Muscle of leg (tissue), 16 donors: ENCODE data around the gene MAPK13. TPM values are rescaled to one million over a fixed set of nuclear protein-coding genes. Genes with fewer than 3 reads are reported as not detected.
"Not testable (repeated sequence)": the region's sequence is repeated elsewhere in the genome, so short reads cannot be mapped to it uniquely, and the experiment has no call there.

Experiments
- DNase-seq: peaks from one replicate; pipeline ENCODE4 v3.0.0; 2013
- H3K27ac ChIP-seq: one replicate; pipeline ENCODE4 v1.5.1; 2013; ENCODE audit warnings: mild to moderate bottlenecking, low read length, control low read depth
- H3K27me3 ChIP-seq: one replicate; pipeline ENCODE4 v1.6.1; 2013; ENCODE audit warnings: low read length; ENCODE audit not compliant: control insufficient read depth, insufficient read depth
- H3K36me3 ChIP-seq: one replicate; pipeline ENCODE4 v1.6.1; 2013; ENCODE audit warnings: low read length; ENCODE audit not compliant: control insufficient read depth, insufficient read depth
- H3K4me1 ChIP-seq: one replicate; pipeline ENCODE4 v1.6.1; 2013; ENCODE audit warnings: low read length; ENCODE audit not compliant: control insufficient read depth, insufficient read depth
- H3K4me3 ChIP-seq: one replicate; pipeline ENCODE4 v1.5.1; 2013; ENCODE audit warnings: low read length, control low read depth
- H3K9me3 ChIP-seq: replicated peaks from 2 replicates; pipeline ENCODE4 v1.6.1; 2013; ENCODE audit warnings: low read depth, low read length; ENCODE audit not compliant: control insufficient read depth
- WGBS: methylation state at CpG from one replicate; pipeline ENCODE4 v1.1.5; 2013; ENCODE audit warnings: missing lambda C conversion rate; ENCODE audit not compliant: insufficient coverage; 5-methylcytosine and 5-hydroxymethylcytosine counted together
- long read RNA-seq, 11 donors: transcript quantifications; one replicate each; lab custom pipeline, GENCODE V29; 2026
- polyA plus RNA-seq, 8 donors: library from polyadenylated mRNA; unstranded; fragments of 120-200 nt; gene quantifications; one replicate each; pipeline versions ENCODE4 v1.2.1 to v1.2.3, GENCODE V29; 2013; ENCODE audit warnings: inconsistent platforms in 1 of 8, low replicate concordance in 1 of 8; ENCODE audit not compliant: insufficient read length in 8 of 8, insufficient read depth in 1 of 8
- total RNA-seq: library from RNA; stranded (reverse); fragments of 120-200 nt; gene quantifications from one replicate; pipeline ENCODE4 v1.2.4, GENCODE V29; 2013

The MAPK13 gene
- total RNA-seq (2.3 TPM), polyA plus RNA-seq (10 to 100 TPM in 2 of 8 donors, 1 to 10 TPM in 6; 3.3 to 11.6 (median 6.0) TPM)
- long read RNA-seq, donor 1, partial matches to known transcripts = 0 of 1 reads
- long read RNA-seq, donor 1, other reads (novel, unspliced or antisense) = 0 of 1 reads
- long read RNA-seq, donor 2 = 0 reads
- long read RNA-seq, donor 3, partial matches to known transcripts = 0 of 2 reads
- long read RNA-seq, donor 3, other reads (novel, unspliced or antisense) = 0 of 2 reads
- long read RNA-seq, donor 4 = 0 reads
- long read RNA-seq, donor 5 = 0 reads
- long read RNA-seq, donor 6, partial matches to known transcripts = 0 of 1 reads
- long read RNA-seq, donor 6, other reads (novel, unspliced or antisense) = 0 of 1 reads
- long read RNA-seq, donor 7 = 0 reads
- long read RNA-seq, donor 8 = 0 reads
- long read RNA-seq, donor 9, partial matches to known transcripts = 0 of 1 reads
- long read RNA-seq, donor 9, other reads (novel, unspliced or antisense) = 0 of 1 reads
- long read RNA-seq, donor 10 = 0 reads
- long read RNA-seq, donor 11 = 0 reads

DNA sequence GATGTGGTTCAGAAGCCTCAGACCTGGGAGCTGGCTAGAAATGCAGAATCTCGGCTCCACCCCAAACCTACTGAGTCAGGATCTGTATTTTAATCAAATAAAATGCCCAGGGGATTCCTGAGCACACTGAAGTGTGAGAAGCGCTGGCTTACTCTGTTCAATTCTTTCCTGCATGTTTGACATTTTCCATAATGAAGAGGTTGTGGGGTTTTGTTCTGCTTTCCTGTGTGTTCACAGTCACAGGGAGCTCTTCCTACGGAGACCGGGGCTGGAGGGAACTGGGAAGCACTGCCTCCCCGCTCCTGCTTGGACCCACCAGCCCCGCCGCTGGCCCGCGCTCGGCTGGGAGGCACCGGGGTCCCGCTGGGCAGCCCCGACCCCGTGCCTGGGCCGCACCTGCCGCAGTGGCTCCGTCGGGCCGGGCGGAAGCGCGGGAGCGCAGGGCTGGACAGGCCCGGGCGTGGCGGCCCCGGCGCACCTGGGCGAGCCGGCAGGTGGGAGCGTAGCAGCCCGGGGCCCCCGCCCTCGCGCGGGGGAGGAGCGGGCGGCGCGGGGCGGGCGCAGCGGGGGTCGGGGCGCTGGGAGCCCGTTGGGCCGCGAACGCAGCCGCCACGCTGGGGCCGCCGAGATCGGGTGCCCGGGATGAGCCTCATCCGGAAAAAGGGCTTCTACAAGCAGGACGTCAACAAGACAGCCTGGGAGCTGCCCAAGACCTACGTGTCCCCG, at the start of gene MAPK13:
Gene MAPK13, plus strand, starts transcription at position 573 of the 726 bp plus-strand sequence. Its CDS starts 70 bp downstream, at position 643.
- Histone ChIP-seq H3K4me1 (peaks cover 31% of the 10 kb centered on the region), H3K4me3 (peak within 1 kb of the TSS; percentile 34), H3K27ac (peak within 1 kb of the TSS; percentile 62), H3K36me3 (no peaks in the 10 kb centered on the region), H3K9me3 (no peaks in the 10 kb centered on the region), H3K27me3 (peaks cover 12% of the 10 kb centered on the region)
- DNase-seq = peak; percentile 43
- 1% methylated on average over 55 of the region's 59 CpGs for WGBS

DNA sequence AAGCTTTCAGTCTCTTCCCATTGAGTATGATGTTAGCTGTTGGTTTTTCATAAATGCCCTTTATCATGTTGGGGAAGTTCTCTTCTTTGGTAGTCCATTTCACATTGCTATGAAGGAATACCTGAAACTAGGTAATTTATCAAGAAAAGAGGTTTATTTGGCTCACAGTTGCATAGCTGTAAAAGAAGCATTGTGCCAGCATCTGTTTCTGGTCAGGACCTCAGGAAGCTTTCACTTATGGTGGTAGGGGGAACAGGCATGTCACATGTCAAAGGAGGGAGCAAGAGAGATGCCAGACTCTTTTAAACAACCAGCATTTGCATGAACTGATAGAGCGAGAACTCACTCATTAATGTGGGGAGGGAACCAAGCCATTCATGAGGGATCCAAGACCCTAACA, 48.0 kb upstream of the MAPK13 start:
- H3K27me3 ChIP-seq = no peaks in the 10 kb centered on the region

DNA sequence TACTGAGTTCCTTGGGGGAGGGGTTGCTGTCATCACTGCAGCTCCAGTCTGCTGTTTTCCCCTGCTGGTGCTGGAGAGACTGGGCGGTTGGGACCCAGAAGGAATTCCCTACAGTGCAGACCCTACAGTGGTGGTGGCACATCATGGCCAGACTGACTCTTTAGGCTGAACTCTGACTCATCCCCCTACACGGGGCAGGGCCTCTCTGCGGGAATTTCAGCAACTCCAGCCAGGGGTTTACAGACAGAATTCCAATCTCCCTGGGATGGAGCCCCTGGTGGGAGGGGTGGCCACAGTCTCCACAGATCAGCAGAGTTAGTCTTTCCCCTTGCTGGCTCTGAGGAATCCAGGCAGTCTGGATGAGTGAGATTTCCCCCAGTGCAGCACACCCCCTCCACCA, 46.9 kb upstream of the MAPK13 start:
- no peaks in the 10 kb centered on the region for H3K27me3 ChIP-seq
- no peak for DNase-seq
- no peak overlapping the region for H3K4me3 ChIP-seq
- H3K4me1 ChIP-seq = no peaks in the 10 kb centered on the region
- H3K36me3 ChIP-seq = peaks cover 32% of the 10 kb centered on the region
- no peak overlapping the region for H3K27ac ChIP-seq
- 93% methylated on average over 3 of the region's 3 CpGs for WGBS
- peaks cover 7% of the 10 kb centered on the region for H3K9me3 ChIP-seq

More for the DNA sequence above, 48.0 kb upstream of the MAPK13 start:
- Histone ChIP-seq H3K4me1 (no peaks in the 10 kb centered on the region), H3K36me3 (peaks cover 37% of the 10 kb centered on the region), H3K9me3 (peaks cover 6% of the 10 kb centered on the region), H3K4me3 (no peak overlapping the region), H3K27ac (no peak overlapping the region)
- WGBS = no CpG with 5 or more reads among the region's 1 CpG
- no peak for DNase-seq

DNA sequence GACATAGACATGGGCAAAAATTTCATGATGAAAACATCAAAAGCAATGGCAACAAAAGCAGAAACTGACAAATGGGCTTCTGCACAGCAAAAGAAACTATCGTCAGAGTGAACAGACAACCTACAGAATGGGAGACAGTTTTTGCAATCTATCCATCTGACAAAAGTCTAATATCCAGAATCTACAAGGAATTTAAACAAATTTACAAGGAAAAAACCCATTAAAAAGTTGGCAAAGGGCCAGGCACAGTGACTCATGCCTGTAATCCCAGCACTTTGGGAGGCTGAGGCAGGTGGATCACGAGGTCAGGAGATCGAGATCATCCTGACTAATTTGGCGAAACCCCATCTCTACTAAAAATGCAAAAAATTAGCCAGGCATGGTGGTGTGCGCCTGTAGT, 42.1 kb upstream of the MAPK13 start:
- WGBS = 100% methylated on average over 3 of the region's 5 CpGs
- not testable (repeated sequence) for H3K27me3 ChIP-seq, DNase-seq, H3K4me3 ChIP-seq, H3K4me1 ChIP-seq, H3K9me3 ChIP-seq, H3K27ac ChIP-seq
- H3K36me3 ChIP-seq = peaks cover 19% of the 10 kb centered on the region

DNA sequence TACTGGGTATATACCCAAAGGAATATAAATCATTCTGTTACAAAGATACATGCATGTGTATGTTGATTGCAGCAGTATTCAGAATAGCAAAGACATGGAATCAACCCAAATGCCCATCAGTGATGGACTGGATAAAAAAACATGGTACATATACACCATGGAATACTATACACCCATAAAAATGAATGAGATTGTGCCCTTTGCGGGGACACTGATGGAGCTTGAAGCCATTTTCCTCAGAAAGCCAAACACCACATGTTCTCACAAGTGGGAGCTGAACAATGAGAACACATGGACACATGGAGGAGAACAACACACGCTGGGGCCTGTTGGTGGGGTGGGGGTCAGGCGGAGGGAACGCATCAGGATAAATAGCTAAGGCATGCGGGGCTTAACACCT, 41.3 kb upstream of the MAPK13 start:
- Histone ChIP-seq H3K27me3 (no peaks in the 10 kb centered on the region), H3K4me3 (no peak overlapping the region), H3K4me1 (no peaks in the 10 kb centered on the region), H3K27ac (no peak overlapping the region), H3K36me3 (peaks cover 11% of the 10 kb centered on the region), H3K9me3 (peaks cover 3% of the 10 kb centered on the region)
- DNase-seq = no peak
- no CpG with 5 or more reads among the region's 5 CpGs for WGBS

DNA sequence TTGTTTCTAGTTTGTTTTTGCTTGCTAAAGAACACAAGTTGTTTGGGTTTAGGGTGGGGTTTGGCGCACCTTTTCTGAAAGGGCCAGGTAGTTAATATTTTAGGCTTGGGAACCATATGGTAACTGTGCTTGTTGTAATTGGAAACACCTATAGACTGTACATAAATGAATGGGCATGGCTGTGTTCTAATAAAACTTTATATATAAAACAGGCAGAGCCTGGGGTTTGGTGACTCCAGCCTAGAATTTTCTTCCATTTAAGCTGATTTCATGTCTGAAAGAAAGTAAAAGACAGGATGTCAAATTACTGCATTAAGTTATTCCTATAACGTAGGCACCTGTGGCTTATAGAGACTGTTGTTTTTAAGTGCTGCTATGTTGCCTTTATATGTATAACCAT, 36.1 kb upstream of the MAPK13 start:
- Histone ChIP-seq H3K27me3 (no peaks in the 10 kb centered on the region), H3K9me3 (no peaks in the 10 kb centered on the region), H3K36me3 (peaks cover 17% of the 10 kb centered on the region), H3K27ac (no peak overlapping the region), H3K4me1 (peaks cover 2% of the 10 kb centered on the region), H3K4me3 (no peak overlapping the region)
- WGBS = 100% methylated on average over 1 of the region's 2 CpGs
- DNase-seq = no peak

DNA sequence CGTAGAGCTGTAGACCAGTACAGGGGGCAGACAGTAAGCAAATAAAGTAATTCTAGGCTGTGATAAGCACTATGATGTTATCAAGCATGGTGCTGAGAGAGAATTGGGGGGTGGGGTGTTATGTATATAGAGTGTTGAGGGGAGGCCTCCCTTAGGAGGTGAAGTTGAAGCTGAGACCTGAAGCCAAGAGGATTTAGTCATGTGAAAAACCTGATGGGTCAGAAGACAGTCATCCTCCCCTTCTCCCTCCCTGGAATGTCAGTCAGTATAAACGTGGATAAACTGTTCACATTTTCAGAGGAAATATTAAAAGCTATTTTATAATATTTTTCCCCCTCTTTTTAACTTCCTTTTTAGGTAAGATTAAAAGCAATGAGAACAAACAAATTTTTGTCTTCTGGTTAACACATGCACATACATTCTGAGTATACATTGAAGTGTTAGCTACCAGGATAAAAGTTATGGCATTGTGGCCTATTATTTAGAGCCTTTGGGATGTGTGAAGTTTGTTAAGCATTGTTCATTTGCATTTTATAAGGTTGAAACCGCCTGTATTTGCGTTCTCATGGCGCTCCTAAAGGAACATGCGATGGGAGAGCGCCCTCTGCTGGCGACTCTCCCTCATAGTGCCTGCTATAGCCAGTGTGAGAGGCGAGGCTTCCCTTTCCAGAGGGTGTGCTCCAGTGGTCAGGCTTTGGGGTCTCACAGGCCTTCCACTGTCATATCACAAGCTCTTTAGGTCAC, 35.4 kb upstream of the MAPK13 start:
- Histone ChIP-seq H3K27ac (no peak overlapping the region), H3K27me3 (no peaks in the 10 kb centered on the region), H3K36me3 (peaks cover 17% of the 10 kb centered on the region), H3K4me1 (peaks cover 2% of the 10 kb centered on the region), H3K4me3 (no peak overlapping the region), H3K9me3 (no peaks in the 10 kb centered on the region)
- 17% methylated on average over 6 of the region's 9 CpGs for WGBS
- DNase-seq = peak; percentile 89

DNA sequence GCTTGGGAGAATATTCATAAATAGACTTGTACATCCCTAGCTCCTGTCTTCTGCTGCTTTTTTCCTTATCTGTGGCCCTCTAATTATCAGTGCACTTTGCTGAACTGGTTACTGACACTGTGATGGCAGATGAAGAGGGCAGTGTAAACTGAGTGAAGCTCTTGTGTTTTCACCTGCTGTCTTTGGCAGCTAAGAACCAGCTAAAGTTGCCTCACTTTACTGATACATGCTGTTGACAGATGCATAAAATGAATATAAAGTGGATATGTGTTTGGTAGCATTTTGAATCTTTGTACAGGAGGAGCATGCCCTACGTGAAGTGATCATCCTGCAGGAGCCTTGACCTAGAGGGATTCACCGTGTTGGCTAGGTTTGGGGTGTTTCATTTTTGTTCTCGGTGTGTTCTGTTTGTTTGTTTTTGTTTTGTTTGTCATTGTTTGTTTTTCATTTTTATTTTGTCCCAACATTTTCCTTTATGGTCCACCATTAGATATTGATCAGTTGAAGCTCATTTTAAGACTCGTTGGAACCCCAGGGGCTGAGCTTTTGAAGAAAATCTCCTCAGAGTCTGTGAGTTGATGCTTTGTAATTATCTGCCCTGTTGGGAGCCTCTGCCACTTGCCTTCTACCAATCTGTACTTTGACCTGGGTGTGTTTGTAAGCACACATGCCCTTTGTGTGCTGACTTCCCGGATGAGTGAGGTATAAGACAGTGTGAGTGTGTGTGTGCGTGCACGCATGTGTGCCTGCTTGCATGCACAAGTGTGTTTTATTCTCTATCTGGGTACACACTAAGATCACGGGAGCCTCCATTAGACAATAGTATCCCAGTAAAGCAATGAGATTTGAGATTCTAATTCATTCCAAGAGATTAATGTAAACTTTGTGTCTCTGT, 34.6 kb upstream of the MAPK13 start:
- no peaks in the 10 kb centered on the region for H3K9me3 ChIP-seq
- no peak overlapping the region for H3K4me3 ChIP-seq
- peaks cover 2% of the 10 kb centered on the region for H3K4me1 ChIP-seq
- H3K27ac ChIP-seq = no peak overlapping the region
- DNase-seq = no peak
- H3K36me3 ChIP-seq = peaks cover 17% of the 10 kb centered on the region
- no peaks in the 10 kb centered on the region for H3K27me3 ChIP-seq
- WGBS = 100% methylated on average over 2 of the region's 8 CpGs

DNA sequence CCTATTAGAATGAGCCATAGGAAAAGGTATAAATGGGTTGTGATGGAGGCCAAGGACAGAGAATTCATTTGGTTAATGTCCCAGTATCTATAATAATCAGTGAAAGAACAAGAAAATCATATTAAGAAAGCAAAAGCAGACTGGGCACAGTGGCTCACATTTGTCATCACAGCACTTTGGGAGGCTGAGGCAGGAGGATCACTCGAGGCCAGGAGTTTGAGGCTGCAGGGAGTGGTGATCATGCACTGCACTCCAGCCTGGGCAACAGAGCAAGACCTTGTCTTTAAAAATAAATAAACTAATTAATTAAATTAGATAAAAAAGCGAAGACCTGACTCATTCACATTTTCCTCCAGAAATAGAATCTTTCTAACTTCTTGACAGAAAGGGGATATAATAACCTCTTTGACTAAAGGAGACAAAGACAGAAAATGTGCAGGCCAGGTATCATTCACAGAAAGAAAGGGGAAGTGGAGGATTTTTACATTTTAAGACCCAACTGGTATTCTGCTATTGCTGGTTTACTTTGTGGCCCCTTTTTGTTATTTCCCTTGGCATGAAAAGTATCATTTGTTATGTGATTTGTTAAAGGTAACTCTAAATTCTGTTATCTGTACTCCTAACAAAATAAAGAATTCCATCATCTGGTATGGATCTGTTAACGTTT, 31.9 kb upstream of the MAPK13 start:
- H3K36me3 ChIP-seq = peaks cover 17% of the 10 kb centered on the region
- 0% methylated on average over 1 of the region's 3 CpGs for WGBS
- no peak for DNase-seq
- no peak overlapping the region for H3K27ac ChIP-seq
- H3K4me1 ChIP-seq = peaks cover 2% of the 10 kb centered on the region
- no peaks in the 10 kb centered on the region for H3K27me3 ChIP-seq
- no peak overlapping the region for H3K4me3 ChIP-seq
- H3K9me3 ChIP-seq = no peaks in the 10 kb centered on the region
